Measurements from ENCODE around the gene GPX3.

Gene GPX3

DNA sequence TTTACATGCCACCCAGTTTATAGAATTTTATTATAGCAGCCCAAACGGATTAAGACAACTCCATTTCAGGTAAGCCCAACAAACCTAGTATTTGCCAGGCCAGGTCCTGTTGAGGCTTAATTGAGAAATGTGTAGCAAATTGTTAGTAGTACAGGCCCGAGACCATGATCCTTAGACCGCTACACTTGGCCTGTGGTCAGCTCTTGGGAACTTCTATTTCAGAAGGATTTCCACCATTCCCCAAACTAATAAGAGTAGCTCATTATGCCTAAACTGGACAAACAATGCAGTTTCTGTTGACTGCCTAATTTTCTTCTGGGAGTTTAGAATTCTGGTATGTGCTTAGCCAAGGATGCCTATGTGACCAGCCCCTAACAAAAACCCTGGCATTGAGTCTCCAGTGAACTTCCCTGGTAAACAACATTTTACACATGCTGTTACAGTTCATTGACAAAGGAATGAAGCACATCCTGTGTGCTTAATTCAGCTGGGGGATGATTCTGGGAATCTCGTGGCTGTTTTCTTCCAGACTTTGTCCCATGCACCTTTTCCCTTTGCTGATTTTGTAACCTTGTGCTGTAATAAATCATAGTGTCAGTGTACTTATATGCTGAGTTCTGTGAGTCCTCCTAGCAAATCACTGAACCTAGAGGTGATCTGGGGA, 5.6 kb upstream of the GPX3 start:
- no peak for DNase-seq

DNA sequence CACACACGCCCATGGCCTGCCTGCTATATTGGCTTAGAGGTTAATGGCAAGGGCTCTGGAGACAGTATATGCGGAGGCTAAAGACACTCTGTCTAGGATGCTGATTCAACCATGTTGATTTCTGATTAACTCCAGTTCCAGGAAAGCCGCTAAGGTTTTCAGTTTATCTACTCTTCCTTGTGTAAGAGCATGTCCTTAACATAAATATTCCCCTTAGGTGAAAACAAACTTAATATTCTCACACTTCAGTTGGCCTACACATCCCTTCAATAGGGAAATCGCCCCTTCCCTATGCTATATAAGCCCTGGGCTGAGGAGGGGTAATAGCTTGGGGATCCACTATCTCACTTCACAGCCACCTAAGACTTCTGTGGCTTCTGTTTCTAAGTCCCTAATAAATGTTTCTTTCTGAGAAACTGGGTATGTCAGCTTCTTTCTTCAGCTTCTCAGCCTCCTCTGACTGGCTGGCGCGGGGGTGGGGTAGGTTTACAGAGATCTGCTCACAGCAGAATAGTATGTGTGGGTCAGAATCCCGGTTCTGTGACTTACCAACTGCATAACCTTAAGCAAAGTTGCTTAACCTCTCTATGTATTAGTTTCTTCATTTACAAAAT, 4.3 kb upstream of the GPX3 start:
- no peak for DNase-seq

DNA sequence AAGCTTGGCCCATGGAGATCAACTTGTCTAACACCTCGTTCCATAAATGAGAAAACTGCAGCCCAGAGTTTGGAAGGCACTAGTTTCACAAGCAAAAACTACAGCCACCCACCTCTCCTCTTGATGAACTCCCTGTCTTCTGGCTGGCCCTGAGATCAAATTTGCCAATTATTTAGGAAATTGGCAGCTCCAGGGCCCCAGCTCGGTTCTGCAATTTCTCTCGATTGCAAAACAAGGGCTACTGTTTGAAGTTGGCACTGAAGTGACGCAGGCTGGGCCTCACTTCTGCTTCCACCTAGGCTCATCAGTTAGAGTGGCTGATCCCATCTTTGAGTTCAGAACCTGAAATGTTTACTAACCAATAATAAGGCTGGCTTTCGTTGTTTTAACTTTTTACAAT, 3.7 kb upstream of the GPX3 start:
- DNase-seq, result peak; percentile 89 to 92

DNA sequence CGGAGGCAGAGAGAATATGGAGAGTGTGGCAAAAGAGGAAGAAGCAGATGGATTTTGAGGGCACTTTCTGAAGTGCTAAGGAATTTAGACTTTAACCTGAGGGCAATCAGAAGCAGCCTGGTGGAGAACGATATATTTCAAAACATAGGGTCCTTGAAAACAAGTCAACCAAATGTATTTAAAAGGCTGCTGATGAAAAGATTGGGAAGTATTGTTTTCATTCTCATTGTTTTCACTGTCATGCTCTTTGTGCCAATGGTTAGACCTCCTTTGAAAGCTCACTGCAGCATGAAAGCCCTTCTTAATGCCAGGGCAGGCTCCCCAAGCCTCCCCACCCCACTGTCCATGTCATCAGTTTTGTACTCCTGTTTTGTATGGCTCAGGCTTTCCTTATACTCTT, 2.5 kb upstream of the GPX3 start:
- DNase-seq, result no peak

DNA sequence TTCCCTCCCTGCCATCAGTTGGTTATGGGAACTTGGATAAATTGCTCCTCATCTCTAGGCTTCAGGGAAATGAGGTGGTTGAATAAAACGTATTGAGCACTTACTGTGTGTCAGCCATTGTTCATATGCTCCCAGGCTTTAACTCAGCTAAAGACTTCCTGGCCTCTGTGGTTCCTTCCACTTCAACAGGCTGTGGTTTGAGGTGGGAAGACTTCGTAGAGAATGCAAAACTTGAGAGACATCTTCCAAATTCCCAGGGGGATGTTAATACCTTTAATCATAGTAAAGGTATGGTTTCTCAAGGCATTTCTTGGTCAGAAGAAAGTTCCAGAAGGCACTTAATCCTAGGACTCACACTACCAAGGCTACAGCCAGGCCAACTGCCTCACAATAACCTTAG, 1.5 kb upstream of the GPX3 start:
- DNase-seq, result no peak

DNA sequence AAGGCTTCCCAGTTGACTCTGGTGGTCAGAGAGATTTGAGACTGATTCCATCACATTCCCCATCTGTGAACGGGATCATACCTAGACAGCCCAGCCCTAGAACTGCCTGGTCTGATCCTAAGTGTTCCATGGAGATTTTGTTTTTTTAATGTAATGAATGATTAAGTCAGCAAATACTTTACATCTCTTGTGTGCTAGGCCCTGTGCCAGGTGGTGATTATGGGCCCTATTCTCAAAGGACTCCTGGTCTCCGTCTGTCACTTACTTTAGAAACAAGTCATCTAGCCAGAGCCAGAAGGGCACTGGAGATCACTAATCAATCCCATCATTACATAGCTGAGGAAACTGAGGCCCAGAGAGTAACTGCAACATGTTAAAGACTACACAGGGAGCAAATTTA, 1.1 kb upstream of the GPX3 start:
- DNase-seq, result no peak

DNA sequence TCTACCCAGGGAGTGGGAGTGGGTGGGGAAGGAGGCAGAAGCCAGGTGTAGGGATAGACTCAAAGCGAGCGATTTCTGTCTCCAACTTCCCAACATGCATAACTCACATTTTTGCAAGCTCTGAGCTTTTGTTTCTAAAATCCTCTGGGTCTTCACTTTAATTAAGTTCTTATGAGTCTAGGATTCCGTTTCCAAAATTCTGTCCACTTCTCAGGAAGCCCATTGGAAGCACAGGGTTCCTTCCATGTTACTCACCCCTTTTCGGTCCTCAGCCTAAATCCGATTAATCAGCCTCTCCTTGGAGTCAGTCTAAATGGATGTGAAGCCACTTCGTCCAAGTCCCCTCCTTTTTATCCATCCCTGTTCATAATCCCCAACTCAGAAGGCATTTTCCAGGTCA, 1.4 kb downstream of the GPX3 start:
- DNase-seq, result no peak

DNA sequence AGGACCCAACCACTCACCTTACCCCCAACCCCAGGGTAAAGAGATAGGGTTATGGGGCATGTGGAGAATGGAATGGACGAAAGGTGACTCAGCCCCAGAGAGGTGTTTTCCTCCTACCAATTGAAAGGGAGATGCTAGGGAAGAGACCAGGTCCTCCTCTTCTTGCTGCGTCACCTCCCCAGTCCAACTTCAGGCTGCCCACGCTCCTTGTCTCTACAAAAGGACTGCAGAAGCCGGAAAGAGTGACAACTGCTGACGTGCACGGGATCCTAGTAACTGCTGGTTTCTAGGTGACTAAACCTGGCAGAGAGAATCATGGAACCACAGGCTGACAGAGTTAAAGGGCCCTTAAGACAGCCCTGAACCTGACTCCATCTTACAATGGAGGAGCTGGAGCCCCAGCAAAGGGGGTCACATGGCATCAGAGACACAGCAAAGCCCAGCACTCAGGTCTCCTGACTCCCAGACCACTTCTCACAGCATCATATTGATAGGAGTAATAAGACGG, 2.2 kb downstream of the GPX3 start:
- no peak for DNase-seq

DNA sequence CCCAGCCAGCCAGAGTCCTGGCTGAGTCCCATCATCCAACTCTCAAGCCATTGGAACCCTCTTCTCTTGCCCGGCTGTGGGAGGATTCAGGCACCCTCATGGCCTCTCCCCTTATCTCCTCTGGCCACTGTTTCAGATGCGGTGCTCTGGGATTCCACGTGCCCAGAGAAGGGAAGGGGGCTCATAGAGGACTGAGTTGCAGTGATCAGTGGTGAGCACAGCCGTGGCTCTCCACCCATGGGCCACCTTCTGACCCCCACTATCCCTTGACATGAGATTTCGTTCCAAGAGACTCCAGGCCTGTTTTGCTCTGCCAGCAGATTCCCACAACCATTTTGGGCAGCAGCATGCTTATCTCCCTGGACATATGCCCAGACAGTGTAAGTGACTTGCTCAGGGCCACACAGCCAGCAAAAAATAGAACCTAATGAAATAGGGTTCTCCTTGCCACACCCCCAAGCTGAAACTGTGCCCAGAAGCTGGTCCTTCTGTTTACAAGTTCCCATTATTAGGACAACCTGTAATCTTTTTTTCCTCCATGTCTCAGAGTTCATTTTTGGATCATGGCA, 2.7 kb downstream of the GPX3 start:
- DNase-seq, result no peak

DNA sequence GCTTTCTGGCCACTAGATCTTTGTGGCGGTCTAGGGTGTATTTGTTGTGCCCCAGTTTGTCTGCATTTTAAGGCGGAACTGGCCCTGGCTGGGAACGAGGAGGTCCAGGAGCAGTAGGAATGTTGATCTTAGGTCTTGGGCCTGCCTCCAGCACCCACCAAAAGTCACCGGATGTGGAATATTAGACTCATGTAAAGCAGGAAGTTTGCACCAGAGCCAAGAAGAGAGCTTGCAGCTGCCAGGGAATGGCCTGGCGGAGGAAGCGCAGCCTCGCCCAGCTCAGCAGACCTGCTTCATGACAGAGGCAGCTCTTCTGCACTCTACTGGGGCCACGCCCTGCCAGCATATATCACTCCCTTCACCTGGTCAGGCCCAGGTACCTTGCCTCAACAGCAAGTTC, 3.3 kb downstream of the GPX3 start:
- no peak for DNase-seq

DNA sequence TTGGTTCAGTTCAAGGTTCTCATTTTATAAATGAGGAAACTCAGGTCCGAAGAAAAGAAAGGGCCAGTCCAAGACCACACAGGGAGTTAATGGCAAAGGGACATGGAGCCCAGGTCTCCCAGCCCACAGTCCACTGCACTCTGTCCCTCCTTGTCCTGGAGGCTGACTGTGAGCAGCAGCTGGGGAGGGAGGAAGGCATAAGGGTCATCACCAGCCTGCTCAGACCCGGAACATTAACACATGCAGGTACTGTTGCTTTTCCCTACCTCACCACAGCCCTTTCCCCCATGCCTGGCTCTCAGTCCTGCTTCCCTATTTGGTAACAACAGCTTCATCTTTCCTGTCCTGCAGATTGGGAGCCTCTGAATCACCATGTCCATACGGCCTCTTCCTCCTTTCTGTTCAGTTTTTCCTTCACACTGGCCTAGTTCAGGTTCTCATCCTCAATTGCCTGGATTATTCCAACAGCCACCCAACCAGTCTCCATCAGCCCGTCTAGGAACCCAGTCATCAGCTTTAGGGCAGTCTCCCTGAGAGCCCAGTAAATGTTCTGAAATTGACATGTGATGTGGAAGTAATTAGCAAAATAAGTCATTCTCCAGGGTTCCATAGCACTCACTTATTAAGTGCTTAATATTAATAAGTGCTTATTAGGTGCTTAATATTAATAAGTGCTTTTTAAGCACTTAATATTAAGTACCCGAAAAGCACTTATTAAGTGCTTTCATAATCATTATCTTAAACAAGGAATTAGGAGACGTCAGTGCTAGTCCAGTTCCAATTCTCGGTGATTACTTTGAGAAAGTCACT, 4.3 kb downstream of the GPX3 start:
- DNase-seq, result no peak

DNA sequence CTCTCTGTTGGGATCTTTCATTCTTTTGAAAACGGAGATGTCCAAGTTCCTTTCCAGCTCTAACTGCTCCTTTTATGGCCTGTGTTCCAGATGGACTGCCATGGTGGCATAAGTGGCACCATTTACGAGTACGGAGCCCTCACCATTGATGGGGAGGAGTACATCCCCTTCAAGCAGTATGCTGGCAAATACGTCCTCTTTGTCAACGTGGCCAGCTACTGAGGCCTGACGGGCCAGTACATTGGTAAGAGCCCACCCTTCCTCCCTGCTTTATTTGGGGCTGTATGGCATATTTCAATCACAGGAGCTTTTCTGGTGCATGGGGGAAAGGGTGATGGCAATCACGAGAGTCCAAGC, 4.8 kb downstream of the GPX3 start:
- no peak for DNase-seq

DNA sequence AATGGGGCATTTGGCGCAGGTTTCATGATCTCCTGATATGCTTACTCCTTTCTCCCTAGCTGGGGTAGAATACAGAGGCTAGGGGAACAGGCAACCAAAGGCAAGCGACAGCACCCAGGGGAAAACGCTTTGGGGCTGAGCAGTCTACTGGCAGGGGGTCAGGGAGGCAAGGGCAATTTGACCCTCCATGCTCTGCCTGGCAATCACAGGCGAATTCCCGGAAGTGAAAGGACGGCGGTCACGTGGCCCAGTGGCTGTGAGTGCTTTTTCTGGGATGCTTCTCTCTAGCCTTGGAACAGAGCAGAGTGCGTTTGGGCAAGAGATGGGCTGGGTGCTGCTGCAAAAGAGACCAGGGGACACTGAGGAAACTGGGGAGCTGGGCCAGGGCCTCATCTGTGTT, 5.7 kb downstream of the GPX3 start:
- DNase-seq, result no peak

DNA sequence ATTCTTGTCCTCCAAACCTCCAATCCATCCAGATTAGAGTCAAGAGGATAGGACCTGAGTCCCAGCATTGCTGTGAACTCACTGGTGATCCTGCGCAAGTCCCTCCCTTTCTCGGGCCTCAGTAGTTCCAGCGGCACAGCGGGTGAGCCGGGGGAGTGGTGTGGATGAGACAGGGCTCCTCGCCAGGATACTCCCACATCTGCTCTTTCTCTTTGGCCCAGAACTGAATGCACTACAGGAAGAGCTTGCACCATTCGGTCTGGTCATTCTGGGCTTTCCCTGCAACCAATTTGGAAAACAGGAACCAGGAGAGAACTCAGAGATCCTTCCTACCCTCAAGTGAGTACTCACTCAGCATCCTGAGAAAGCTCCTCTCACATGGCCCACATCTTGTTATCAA, 6.3 kb downstream of the GPX3 start:
- no peak for DNase-seq

DNA sequence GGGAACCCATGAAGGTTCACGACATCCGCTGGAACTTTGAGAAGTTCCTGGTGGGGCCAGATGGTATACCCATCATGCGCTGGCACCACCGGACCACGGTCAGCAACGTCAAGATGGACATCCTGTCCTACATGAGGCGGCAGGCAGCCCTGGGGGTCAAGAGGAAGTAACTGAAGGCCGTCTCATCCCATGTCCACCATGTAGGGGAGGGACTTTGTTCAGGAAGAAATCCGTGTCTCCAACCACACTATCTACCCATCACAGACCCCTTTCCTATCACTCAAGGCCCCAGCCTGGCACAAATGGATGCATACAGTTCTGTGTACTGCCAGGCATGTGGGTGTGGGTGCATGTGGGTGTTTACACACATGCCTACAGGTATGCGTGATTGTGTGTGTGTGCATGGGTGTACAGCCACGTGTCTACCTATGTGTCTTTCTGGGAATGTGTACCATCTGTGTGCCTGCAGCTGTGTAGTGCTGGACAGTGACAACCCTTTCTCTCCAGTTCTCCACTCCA, 7.6 kb downstream of the GPX3 start:
- no peak for DNase-seq

DNA sequence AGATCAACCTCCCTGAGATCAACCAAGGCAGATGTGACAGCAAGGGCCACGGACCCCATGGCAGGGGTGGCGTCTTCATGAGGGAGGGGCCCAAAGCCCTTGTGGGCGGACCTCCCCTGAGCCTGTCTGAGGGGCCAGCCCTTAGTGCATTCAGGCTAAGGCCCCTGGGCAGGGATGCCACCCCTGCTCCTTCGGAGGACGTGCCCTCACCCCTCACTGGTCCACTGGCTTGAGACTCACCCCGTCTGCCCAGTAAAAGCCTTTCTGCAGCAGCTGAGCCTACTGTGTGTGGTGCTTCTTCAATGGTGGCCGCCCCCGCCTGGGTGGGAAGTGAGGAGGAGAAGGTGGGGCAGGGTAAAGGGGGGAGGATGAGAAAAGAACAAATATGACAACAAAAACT, 8.3 kb downstream of the GPX3 start:
- DNase-seq, result no peak

DNA sequence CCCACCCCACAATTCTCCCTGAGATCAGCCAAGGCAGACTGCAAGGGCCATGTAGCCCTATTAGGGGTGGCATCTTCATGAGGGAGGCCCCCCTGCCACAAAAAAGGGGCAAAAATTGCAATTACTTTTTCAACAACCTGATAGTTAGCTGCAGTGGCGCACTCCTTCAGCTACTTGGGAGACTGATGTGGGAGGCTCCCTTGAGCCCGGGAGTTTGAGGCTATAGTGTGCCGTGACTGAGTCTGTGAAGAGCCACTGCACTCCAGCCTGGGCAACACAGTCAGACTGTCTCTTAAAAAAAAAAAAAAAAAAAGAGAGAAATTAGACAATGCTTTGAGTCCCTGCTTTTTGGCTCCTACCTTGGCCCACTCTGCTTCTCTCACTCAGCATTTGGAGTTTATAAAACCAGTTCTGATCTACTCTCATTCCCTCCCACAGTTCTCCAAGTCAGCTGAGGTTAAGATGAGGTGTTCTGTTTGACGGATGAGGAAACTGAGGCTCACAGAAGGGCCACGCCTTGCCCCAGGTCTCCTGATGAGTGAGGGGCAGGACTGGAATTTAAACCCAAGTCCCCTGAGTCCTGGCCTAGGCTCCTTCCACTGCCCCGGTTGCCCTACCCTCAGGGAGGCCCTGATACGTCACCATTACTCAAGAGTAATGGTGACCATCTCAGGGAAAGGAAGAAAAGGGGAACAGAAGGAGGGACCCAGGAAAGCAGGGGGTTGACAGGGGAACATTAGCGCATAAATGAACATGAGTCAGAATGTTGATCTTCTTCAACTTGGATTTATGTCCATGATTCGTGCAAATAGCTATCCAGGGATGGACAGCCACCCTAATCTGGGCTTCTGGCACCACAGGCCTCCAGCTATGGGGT, 9.0 kb downstream of the GPX3 start:
- no peak for DNase-seq

DNA sequence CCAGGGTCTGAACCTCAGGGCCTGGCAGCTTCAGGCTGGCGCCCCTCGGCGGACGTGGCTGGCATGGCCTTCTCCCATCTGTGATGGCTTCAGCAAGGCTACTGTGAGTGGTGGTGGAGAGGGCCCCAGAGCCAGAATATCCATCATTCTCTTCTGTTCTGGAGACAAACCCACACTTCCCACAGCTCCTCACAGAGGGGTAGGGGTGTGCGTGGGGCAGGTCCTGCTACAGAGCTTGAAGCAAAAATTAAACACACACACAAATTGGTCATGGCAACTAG, 9.6 kb downstream of the GPX3 start:
- DNase-seq, result no peak

DNA sequence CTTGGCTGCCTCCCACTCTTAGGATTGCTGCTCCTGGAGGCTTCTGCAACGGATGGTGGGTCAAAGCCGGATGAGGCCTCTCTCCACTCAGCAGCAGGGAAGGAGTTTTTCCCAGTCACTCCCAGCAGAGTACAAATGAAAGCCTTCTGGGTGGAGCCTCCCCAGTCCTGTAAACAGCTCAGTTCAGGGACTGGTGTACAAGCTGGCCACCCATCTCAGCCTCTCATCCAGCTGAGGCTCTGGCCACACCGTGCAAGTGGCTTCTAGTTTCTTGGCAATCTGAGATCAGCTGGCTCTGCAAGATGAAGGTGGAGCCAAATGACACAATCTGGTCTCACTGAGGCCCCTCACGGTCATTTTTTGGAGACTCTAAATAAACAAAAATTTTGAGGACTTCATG, 10.0 kb downstream of the GPX3 start:
- DNase-seq, result no peak

DNA sequence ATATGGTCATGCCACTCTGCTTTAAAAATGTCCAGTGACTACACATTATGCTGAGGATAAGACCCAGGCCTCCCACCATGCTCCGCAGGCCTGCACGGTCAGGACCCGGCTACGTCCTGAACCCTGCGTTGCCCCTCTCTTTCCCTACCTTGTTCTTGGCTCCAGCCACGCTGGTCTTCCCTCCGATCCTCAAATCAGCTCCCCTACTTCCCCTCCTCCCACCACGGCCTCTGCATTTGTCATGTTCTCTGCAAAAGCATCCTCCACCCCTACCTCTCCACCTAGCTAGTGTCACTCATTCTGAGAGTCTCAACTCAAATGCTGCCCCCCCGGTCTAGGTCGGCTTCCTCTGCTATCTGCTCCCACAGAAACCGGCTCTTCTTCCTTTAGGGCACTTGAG, 11.2 kb downstream of the GPX3 start:
- no peak for DNase-seq

DNA sequence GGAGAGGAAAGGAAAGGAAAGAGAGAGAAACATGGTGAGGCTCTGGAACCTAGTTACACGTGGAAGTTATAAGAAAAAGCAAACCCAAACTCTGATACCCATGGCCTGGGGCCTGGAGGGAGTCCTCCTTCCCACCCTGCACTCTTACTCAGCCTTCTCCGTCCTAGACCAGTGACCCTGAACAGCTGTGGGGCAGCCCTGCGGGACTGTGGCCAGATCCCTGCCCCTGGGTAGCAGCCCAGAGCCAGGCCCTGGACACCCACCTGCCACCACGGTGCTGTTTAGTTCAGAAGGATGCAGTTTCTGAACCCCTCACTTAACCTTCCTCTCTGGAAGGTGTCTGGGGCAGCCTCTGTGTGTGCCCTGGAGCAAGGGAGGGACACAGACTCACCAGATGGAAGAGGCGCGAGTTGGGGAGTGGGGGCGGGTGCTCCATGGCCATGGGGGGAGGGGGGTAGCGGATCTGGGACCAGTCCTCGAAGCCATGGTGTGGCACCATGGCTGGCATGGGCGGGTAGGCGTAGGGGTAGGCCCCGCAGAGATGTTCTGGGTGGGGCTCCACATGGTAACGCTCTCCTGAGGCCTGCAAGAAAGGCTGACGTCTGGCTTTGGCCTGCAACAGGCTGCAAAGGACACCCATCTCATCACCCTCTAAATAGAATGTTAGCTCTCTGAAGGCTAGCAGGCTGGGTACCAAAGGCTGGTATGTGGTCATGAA, 13.0 kb downstream of the GPX3 start:
- no peak for DNase-seq
